HEK293 (cell line): ENCODE data around the gene SUCNR1.
"Not testable (repeated sequence)": the region's sequence is repeated elsewhere in the genome, so short reads cannot be mapped to it uniquely, and the experiment has no call there.

Source experiments
- CTCF ChIA-PET: fragments of 350-600 bp; formaldehyde crosslinking; extraction: SDS; loops from one replicate; lab custom pipeline; 2021; ENCODE audit warnings: antibody characterized with exemption; lab: Yijun Ruan, JAX
- POLR2A ChIA-PET: fragments of 300-600 bp; formaldehyde crosslinking; extraction: SDS; loops from one replicate; lab custom pipeline; 2020; ENCODE audit warnings: antibody characterized with exemption, inconsistent platforms; lab: Yijun Ruan, JAX
- H3K27ac ChIP-seq: fragments of 200-500 bp; sonication (Bioruptor generic); 2 replicates; pipeline ENCODE4 v1.5.1; 2014; ENCODE audit warnings: low read depth, low read length, control low read depth, inconsistent platforms; ENCODE audit errors: extremely low read depth
- H3K36me3 ChIP-seq, 2 experiments: fragments of 200-500 bp in 1 of 2; sonication (Bioruptor generic) in 1 of 2; 1 replicate in 1 of 2; 2 replicates in 1 of 2; pipeline ENCODE4 v1.5.1; 2014 to 2017; ENCODE audit warnings: inconsistent platforms in 2 of 2, low read length in 2 of 2; ENCODE audit not compliant: control insufficient read depth in 2 of 2, insufficient read depth in 1 of 2
- H3K4me1 ChIP-seq: fragments of 200-500 bp; sonication (Bioruptor generic); 2 replicates; pipeline ENCODE4 v1.5.1; 2014; ENCODE audit warnings: mild to moderate bottlenecking, low read length, inconsistent platforms; ENCODE audit not compliant: control insufficient read depth, insufficient read depth
- H3K4me3 ChIP-seq: 2 replicates; pipeline ENCODE4 v1.5.1; 2011; ENCODE audit warnings: low read depth, mild to moderate bottlenecking, control low read depth, low read length, moderate library complexity
- H3K9me3 ChIP-seq: fragments of 200-500 bp; sonication (Bioruptor generic); 2 replicates; pipeline ENCODE4 v1.5.1; 2014; ENCODE audit warnings: low read depth, low read length, inconsistent platforms; ENCODE audit not compliant: control insufficient read depth, insufficient read depth
- INSM2 ChIP-seq: fragments of 450-650 bp; formaldehyde crosslinking; IDR thresholded peaks from 2 replicates; pipeline ENCODE4 v1.5.1; 2016; ENCODE audit warnings: missing biosample characterization, missing genetic modification characterization
- PATZ1 ChIP-seq: fragments of 450-650 bp; formaldehyde crosslinking; IDR thresholded peaks from 2 replicates; pipeline ENCODE4 v1.5.1; 2016; ENCODE audit warnings: missing biosample characterization, missing genetic modification characterization
- SCRT1 ChIP-seq: fragments of 450-650 bp; formaldehyde crosslinking; IDR thresholded peaks from 2 replicates; pipeline ENCODE4 v1.5.1; 2016; ENCODE audit warnings: missing biosample characterization, missing genetic modification characterization, borderline replicate concordance
- YY1 ChIP-seq: fragments of 450-650 bp; formaldehyde crosslinking; IDR thresholded peaks from 2 replicates; pipeline ENCODE4 v1.5.1; 2018; ENCODE audit warnings: missing biosample characterization, missing genetic modification characterization
- ZNF133 ChIP-seq: fragments of 450-650 bp; formaldehyde crosslinking; IDR thresholded peaks from 2 replicates; pipeline ENCODE4 v1.5.1; 2016; ENCODE audit warnings: missing biosample characterization, missing genetic modification characterization
- ZNF19 ChIP-seq: fragments of 450-650 bp; formaldehyde crosslinking; IDR thresholded peaks from 2 replicates; pipeline ENCODE4; 2016; ENCODE audit warnings: missing biosample characterization, missing genetic modification characterization, low read depth
- ZNF248 ChIP-seq: fragments of 450-650 bp; formaldehyde crosslinking; IDR thresholded peaks from 2 replicates; pipeline ENCODE4 v1.5.1; 2017; ENCODE audit warnings: missing biosample characterization, missing genetic modification characterization
- ZNF26 ChIP-seq: fragments of 450-650 bp; formaldehyde crosslinking; IDR thresholded peaks from 2 replicates; pipeline ENCODE4 v1.5.1; 2016; ENCODE audit warnings: missing biosample characterization, missing genetic modification characterization
- ZNF266 ChIP-seq: fragments of 450-650 bp; formaldehyde crosslinking; IDR thresholded peaks from 2 replicates; pipeline ENCODE4 v1.5.1; 2016; ENCODE audit warnings: missing biosample characterization, missing genetic modification characterization, low read depth
- ZNF366 ChIP-seq: fragments of 450-650 bp; formaldehyde crosslinking; conservative IDR thresholded peaks from 2 replicates; pipeline ENCODE4 v1.5.1; 2016; ENCODE audit warnings: missing biosample characterization, missing genetic modification characterization
- ZNF449 ChIP-seq: fragments of 450-650 bp; formaldehyde crosslinking; IDR thresholded peaks from 2 replicates; pipeline ENCODE4 v1.5.1; 2017; ENCODE audit warnings: missing biosample characterization, mild to moderate bottlenecking, missing genetic modification characterization, moderate library complexity
- ZNF518A ChIP-seq: fragments of 450-650 bp; formaldehyde crosslinking; conservative IDR thresholded peaks from 2 replicates; pipeline ENCODE4 v1.5.1; 2016; ENCODE audit warnings: low read depth, missing biosample characterization, missing genetic modification characterization
- ZNF561 ChIP-seq: fragments of 450-650 bp; IDR thresholded peaks from 2 replicates; pipeline ENCODE4 v1.5.1; 2018; ENCODE audit warnings: missing biosample characterization, missing genetic modification characterization, borderline replicate concordance
- ZNF645 ChIP-seq: fragments of 450-650 bp; formaldehyde crosslinking; IDR thresholded peaks from 2 replicates; pipeline ENCODE4; 2016; ENCODE audit warnings: missing biosample characterization, missing genetic modification characterization

SUCNR1 gene

GRCh38 chr3:151926956-151927355 is 53.5 kb downstream of the SUCNR1 start (continued):
- no peak for TF ChIP-seq PATZ1 (tag by site-specific recombination)
- no peak for TF ChIP-seq ZNF366 (tag by site-specific recombination)
- TF ChIP-seq ZNF266 (tag by site-specific recombination) = no peak
- no peak for TF ChIP-seq ZNF248

GRCh38 chr3:151927915-151928525 is 54.6 kb downstream of the SUCNR1 start:
- CTCF ChIA-PET = interaction anchor here (0.6 kb wide), 1 partner anchor 26 kb away, joined by 3 read pairs; no protein-coding TSS in a partner anchor
- H3K36me3 ChIP-seq, H3K27ac ChIP-seq, H3K4me1 ChIP-seq, H3K9me3 ChIP-seq, POLR2A ChIA-PET, H3K4me3 ChIP-seq: not testable (repeated sequence)

- ChIA-PET POLR2A (no interaction called here), CTCF (no interaction called here)
- no peak for TF ChIP-seq YY1 (tag by site-specific recombination)
- no peak for TF ChIP-seq ZNF645
- TF ChIP-seq SCRT1 = no peak
- TF ChIP-seq ZNF26 = no peak
- TF ChIP-seq ZNF561 = no peak
- no peak for TF ChIP-seq ZNF518A (tag by site-specific recombination)
- no peak for TF ChIP-seq ZNF449 (tag by site-specific recombination)
- TF ChIP-seq INSM2 (tag by site-specific recombination) = no peak
- TF ChIP-seq ZNF19 (tag by site-specific recombination) = no peak
- TF ChIP-seq ZNF133 (tag by site-specific recombination) = no peak
- H3K27ac ChIP-seq = no peak overlapping the region
- H3K9me3 ChIP-seq = no peaks in the 10 kb centered on the region
- H3K4me1 ChIP-seq = no peaks in the 10 kb centered on the region
- H3K4me3 ChIP-seq = no peak overlapping the region
- H3K36me3 ChIP-seq = no peaks in the 10 kb centered on the region
Measured at GRCh38 chr3:151931171-151931570, 57.7 kb downstream of the SUCNR1 start.
